D341Med (cell line): Measurements from ENCODE around the gene LRP1B.
"Not testable (repeated sequence)": the region's sequence is repeated elsewhere in the genome, so short reads cannot be mapped to it uniquely, and the experiment has no call there.

ENCODE experiments used
- DNase-seq: peaks from one replicate; pipeline ENCODE4 v3.0.0; 2012; ENCODE audit warnings: low spot score

The LRP1B gene

GRCh38 chr2:141306368-141306767 lies 824.4 kb downstream of the LRP1B start:
- no peak for DNase-seq

- no peak for DNase-seq
Observed at GRCh38 chr2:141301551-141301950, 829.3 kb downstream of the LRP1B start.

- DNase-seq, result no peak
Observed at GRCh38 chr2:141280037-141280436, 850.8 kb downstream of the LRP1B start.

- no peak for DNase-seq
Observed at GRCh38 chr2:141271346-141271745, 859.5 kb downstream of the LRP1B start.

- no peak for DNase-seq
Observed at GRCh38 chr2:141264848-141265247, 866.0 kb downstream of the LRP1B start.

GRCh38 chr2:141260911-141261310 lies 869.9 kb downstream of the LRP1B start:
- no peak for DNase-seq

- DNase-seq, result no peak
Observed at GRCh38 chr2:141259683-141260082, 871.1 kb downstream of the LRP1B start.

- DNase-seq, result no peak
Observed at GRCh38 chr2:141242008-141242407, 888.8 kb downstream of the LRP1B start.

- no peak for DNase-seq
Observed at GRCh38 chr2:141226560-141226959, 904.3 kb downstream of the LRP1B start.

GRCh38 chr2:141207036-141207385 lies 923.8 kb downstream of the LRP1B start:
- no peak for DNase-seq

- DNase-seq, result no peak
Observed at GRCh38 chr2:141201016-141201565, 929.7 kb downstream of the LRP1B start.

- no peak for DNase-seq
Observed at GRCh38 chr2:141200191-141200590, 930.6 kb downstream of the LRP1B start.

- no peak for DNase-seq
Observed at GRCh38 chr2:141199711-141200110, 931.1 kb downstream of the LRP1B start.

- no peak for DNase-seq
Observed at GRCh38 chr2:141195087-141195486, 935.7 kb downstream of the LRP1B start.

- DNase-seq, result no peak
Observed at GRCh38 chr2:141187075-141187439, 943.8 kb downstream of the LRP1B start.

GRCh38 chr2:141186413-141187074 lies 944.3 kb downstream of the LRP1B start:
- DNase-seq, result no peak

GRCh38 chr2:141182246-141182645 lies 948.6 kb downstream of the LRP1B start:
- DNase-seq, result no peak

GRCh38 chr2:141169117-141169516 lies 961.7 kb downstream of the LRP1B start:
- not testable (repeated sequence) for DNase-seq

GRCh38 chr2:141162314-141162713 lies 968.5 kb downstream of the LRP1B start:
- DNase-seq, result no peak

GRCh38 chr2:141151611-141152286 lies 979.1 kb downstream of the LRP1B start:
- DNase-seq, result no peak

- DNase-seq, result no peak
Observed at GRCh38 chr2:141142025-141142424, 988.8 kb downstream of the LRP1B start.

- DNase-seq, result no peak
Observed at GRCh38 chr2:141137122-141137693, 993.6 kb downstream of the LRP1B start.

GRCh38 chr2:141133883-141134282 lies 996.9 kb downstream of the LRP1B start:
- no peak for DNase-seq
